Neural crest cell (in vitro differentiated cells): ENCODE results near the gene GDPGP1. TPM values are rescaled to one million over a fixed set of nuclear protein-coding genes. Genes with fewer than 3 reads are reported as not detected.

ENCODE experiments used
- DNase-seq: peaks from one replicate; pipeline ENCODE4 v3.0.0; 2021; ENCODE audit warnings: low read depth, mixed read lengths, low spot score
- H3K27ac Mint-ChIP-seq: one replicate; pipeline ENCODE4 v1.8.0; 2021; ENCODE audit warnings: mild to moderate bottlenecking, mixed read lengths; ENCODE audit not compliant: unreplicated experiment
- H3K27me3 Mint-ChIP-seq: 2 replicates; pipeline ENCODE4 v1.8.0; 2021; ENCODE audit warnings: low read depth, mild to moderate bottlenecking, mixed read lengths
- H3K36me3 Mint-ChIP-seq: 2 replicates; pipeline ENCODE4 v1.8.0; 2021; ENCODE audit warnings: low read depth, mild to moderate bottlenecking, mixed read lengths
- H3K4me1 Mint-ChIP-seq: 2 replicates; pipeline ENCODE4 v1.8.0; 2021; ENCODE audit warnings: mixed read lengths
- H3K4me3 Mint-ChIP-seq: one replicate; pipeline ENCODE4 v1.8.0; 2021; ENCODE audit warnings: mild to moderate bottlenecking, mixed read lengths
- H3K9me3 Mint-ChIP-seq: 2 replicates; pipeline ENCODE4 v1.8.0; 2021; ENCODE audit warnings: mixed read lengths
- CTCF ChIP-seq: fragments of 200-600 bp; sonication (generic); conservative IDR thresholded peaks from 2 replicates; pipeline ENCODE4 v1.5.0; 2021; ENCODE audit warnings: antibody characterized with exemption, mild to moderate bottlenecking
- total RNA-seq: library from RNA; stranded (reverse); gene quantifications from 2 replicates; pipeline ENCODE4 v1.2.1, GENCODE V29; 2021

GDPGP1 gene
- total RNA-seq, 1 donor from 2014 or later, result 7.0 TPM

DNA sequence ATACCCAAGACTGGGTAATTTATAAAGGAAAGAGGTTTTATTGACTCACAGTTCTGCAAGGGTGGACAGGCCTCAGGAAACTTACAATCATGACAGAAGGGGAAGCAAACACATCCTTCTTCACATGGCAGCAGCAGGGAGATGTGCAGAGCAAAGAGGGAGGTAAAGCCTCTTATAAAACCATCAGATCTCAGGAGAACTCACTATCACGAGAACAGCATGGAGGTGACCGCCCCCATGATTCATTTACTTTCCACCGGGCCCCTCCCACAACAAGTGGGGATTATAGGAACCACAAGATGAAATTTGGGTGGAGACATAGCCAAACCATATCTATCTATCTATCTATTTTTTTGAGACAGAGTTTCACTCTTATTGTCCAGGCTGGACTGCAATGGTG lies 5.4 kb downstream of the GDPGP1 start:
- H3K27me3 Mint-ChIP-seq, result no peaks in the 10 kb centered on the region
- no peak for DNase-seq
- H3K27ac Mint-ChIP-seq, result no peak overlapping the region
- no peak overlapping the region for H3K4me3 Mint-ChIP-seq
- no peak for TF ChIP-seq CTCF
- H3K9me3 Mint-ChIP-seq, result no peaks in the 10 kb centered on the region
- H3K36me3 Mint-ChIP-seq, result no peaks in the 10 kb centered on the region
- peaks cover 8% of the 10 kb centered on the region for H3K4me1 Mint-ChIP-seq

DNA sequence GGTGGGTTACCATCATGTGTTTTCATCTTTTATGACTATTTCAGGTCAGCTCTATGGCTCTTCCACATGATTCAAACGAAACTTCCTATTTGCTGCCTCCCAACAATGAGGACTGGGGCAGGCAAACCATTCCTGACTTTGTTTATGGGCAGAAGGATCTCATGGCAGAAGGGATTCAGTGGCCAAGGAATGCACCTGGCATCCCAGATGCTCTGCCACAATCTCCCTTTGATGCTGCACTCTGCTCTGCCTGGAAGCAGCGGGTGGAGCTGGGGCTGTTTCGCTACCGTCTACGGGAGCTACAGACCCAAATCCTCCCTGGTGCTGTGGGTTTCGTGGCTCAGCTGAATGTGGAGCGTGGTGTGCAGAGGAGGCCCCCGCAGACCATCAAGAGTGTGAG lies 6.8 kb downstream of the GDPGP1 start:
- no peak overlapping the region for H3K4me3 Mint-ChIP-seq
- DNase-seq, result no peak
- TF ChIP-seq CTCF, result no peak
- H3K4me1 Mint-ChIP-seq, result no peaks in the 10 kb centered on the region
- no peaks in the 10 kb centered on the region for H3K27me3 Mint-ChIP-seq
- H3K36me3 Mint-ChIP-seq, result no peaks in the 10 kb centered on the region
- no peak overlapping the region for H3K27ac Mint-ChIP-seq
- H3K9me3 Mint-ChIP-seq, result no peaks in the 10 kb centered on the region

DNA sequence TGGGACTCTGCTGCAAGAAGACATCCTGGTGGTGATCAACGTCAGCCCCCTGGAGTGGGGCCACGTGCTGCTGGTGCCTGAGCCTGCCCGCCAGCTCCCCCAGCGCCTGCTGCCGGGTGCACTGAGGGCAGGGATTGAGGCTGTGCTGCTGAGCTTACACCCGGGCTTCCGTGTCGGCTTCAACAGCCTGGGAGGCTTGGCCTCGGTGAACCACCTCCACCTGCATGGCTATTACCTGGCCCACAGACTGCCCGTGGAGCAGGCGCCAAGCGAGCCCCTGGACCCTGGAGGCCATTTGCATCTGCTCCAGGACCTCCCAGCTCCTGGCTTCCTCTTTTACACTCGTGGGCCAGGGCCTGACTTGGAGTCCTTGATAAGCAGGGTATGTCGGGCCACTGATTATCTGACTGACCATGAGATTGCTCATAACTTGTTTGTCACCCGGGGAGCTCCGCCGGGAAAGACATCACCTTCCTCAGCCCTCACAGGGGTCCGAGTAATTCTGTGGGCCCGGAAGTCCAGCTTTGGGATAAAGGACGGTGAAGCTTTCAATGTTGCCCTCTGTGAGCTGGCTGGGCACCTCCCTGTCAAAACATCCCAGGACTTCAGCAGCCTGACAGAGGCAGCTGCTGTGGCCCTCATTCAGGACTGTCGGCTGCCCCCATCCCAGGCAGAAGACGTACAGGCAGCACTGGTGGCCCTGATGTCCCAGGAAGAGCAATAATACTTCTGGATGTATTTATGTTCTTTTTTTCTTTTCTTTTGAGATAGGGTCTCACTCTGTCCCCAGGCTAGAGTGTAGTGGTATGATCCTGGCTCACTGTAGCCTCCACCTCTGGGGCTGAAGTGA lies 7.6 kb downstream of the GDPGP1 start:
- Mint-ChIP-seq H3K27me3 (no peaks in the 10 kb centered on the region), H3K4me1 (no peaks in the 10 kb centered on the region), H3K36me3 (no peaks in the 10 kb centered on the region), H3K9me3 (no peaks in the 10 kb centered on the region), H3K4me3 (no peak overlapping the region), H3K27ac (no peak overlapping the region)
- no peak for DNase-seq
- TF ChIP-seq CTCF, result no peak

GRCh38 chr15:90243943-90244639 lies 10.1 kb downstream of the GDPGP1 start:
- H3K4me3 Mint-ChIP-seq, result no peak overlapping the region
- H3K27ac Mint-ChIP-seq, result no peak overlapping the region
- no peaks in the 10 kb centered on the region for H3K9me3 Mint-ChIP-seq
- H3K27me3 Mint-ChIP-seq, result no peaks in the 10 kb centered on the region
- peaks cover under 1% of the 10 kb centered on the region for H3K4me1 Mint-ChIP-seq
- no peak for TF ChIP-seq CTCF
- no peak for DNase-seq
- no peaks in the 10 kb centered on the region for H3K36me3 Mint-ChIP-seq

- H3K27me3 Mint-ChIP-seq, result no peaks in the 10 kb centered on the region
- H3K27ac Mint-ChIP-seq, result no peak overlapping the region
- no peak for DNase-seq
- H3K9me3 Mint-ChIP-seq, result no peaks in the 10 kb centered on the region
- peaks cover 14% of the 10 kb centered on the region for H3K4me1 Mint-ChIP-seq
- TF ChIP-seq CTCF, result no peak
- H3K36me3 Mint-ChIP-seq, result no peaks in the 10 kb centered on the region
- H3K4me3 Mint-ChIP-seq, result peak overlapping the region; percentile 81
Measured at GRCh38 chr15:90248789-90249202, 14.8 kb downstream of the GDPGP1 start.
